Uterus (tissue), 4 donors: ENCODE results near the gene TNFAIP2. TPM values are rescaled to one million over a fixed set of nuclear protein-coding genes. Genes with fewer than 3 reads are reported as not detected.

ENCODE experiments used
- DNase-seq, 2 donors: peaks; one replicate each; pipeline ENCODE4 v3.0.0-alpha.2; 2019 to 2020
- H3K27ac ChIP-seq, 2 donors: fragments of 200-600 bp; sonication (generic); 1 replicate in 1 of 2; 2 replicates in 1 of 2; pipeline ENCODE4 v1.5.1; 2016 to 2018
- H3K27me3 ChIP-seq, 2 donors: fragments of 200-600 bp; sonication (generic); one replicate each; pipeline ENCODE4 v1.5.1; 2018 to 2019; ENCODE audit warnings: control low read depth in 1 of 2
- H3K36me3 ChIP-seq, 2 donors: fragments of 200-600 bp; sonication (generic); one replicate each; pipeline ENCODE4 v1.5.1; 2019; ENCODE audit warnings: control low read depth in 1 of 2
- H3K4me1 ChIP-seq, 2 donors: fragments of 200-600 bp; sonication (generic); one replicate each; pipeline ENCODE4 v1.5.1; 2018 to 2019; ENCODE audit warnings: control low read depth in 1 of 2
- H3K4me3 ChIP-seq, 2 donors: fragments of 200-600 bp; sonication (generic); 1 replicate in 1 of 2; 2 replicates in 1 of 2; pipeline ENCODE4 v1.5.1; 2018 to 2019; ENCODE audit warnings: mild to moderate bottlenecking in 1 of 2
- H3K9me3 ChIP-seq, 2 donors: fragments of 200-600 bp; sonication (generic); one replicate each; pipeline ENCODE4 v1.5.1; 2019; ENCODE audit warnings: control low read depth in 1 of 2
- CTCF ChIP-seq, 4 experiments: fragments of 200-600 bp in 2 of 4; fragments of 450-650 bp in 2 of 4; sonication (generic) in 2 of 4; IDR thresholded peaks; one replicate each; pipeline ENCODE4 v1.5.1; 2016 to 2019; ENCODE audit warnings: antibody characterized with exemption in 4 of 4, mild to moderate bottlenecking in 2 of 4, moderate library complexity in 1 of 4
- POLR2A ChIP-seq, 2 donors: fragments of 450-650 bp; IDR thresholded peaks; one replicate each; pipeline ENCODE4 v1.6.1; 2016; ENCODE audit warnings: antibody characterized with exemption in 2 of 2, mild to moderate bottlenecking in 1 of 2, moderate library complexity in 1 of 2
- intact Hi-C: fragments of 100-400 bp; cut with DNase I; formaldehyde crosslinking; loops from one replicate; pipeline ENCODE4 v1.15.1; 2023; ENCODE audit warnings: low total_unique reads
- total RNA-seq, 4 donors: library from RNA; depleted of rRNA in 3 of 4; stranded (reverse); fragments of >200 nt in 3 of 4; gene quantifications; one replicate each; pipeline versions ENCODE4 v1.1.0 to v1.2.4, GENCODE V29; 2014 to 2023
- donor health status: DM: yes; HTN: yes; CAD: no.

Gene TNFAIP2
- total RNA-seq, 4 donors from 2014 or later = 29.4 to 81.4 (median 60.6) TPM

GRCh38 chr14:103104654-103105452 lies 18.4 kb upstream of the TNFAIP2 start:
- peaks cover 0 to 4% of the 10 kb centered on the region in 2 donors for H3K4me1 ChIP-seq
- DNase-seq = peak in 1 of 2 donors; percentile 77
- H3K4me3 ChIP-seq = no peak overlapping the region
- no peaks in the 10 kb centered on the region for H3K36me3 ChIP-seq
- no peaks in the 10 kb centered on the region for H3K9me3 ChIP-seq
- H3K27me3 ChIP-seq = peaks cover 17 to 26% of the 10 kb centered on the region in 2 donors
- no peak overlapping the region for H3K27ac ChIP-seq
- intact Hi-C loops = loop anchor here (10.0 kb wide), 1 partner anchor 80 kb away; no protein-coding TSS in a partner anchor
- TF ChIP-seq POLR2A (IDR thresholded peaks at IDR 0.05) = peak in 1 of 2 donors; percentile 22
- peak; percentile 96 to 100 (median 98) for TF ChIP-seq CTCF (IDR thresholded peaks at IDR 0.05)

- Histone ChIP-seq H3K4me1 (peaks cover 0 to 12% of the 10 kb centered on the region in 2 donors), H3K27ac (no peak overlapping the region), H3K9me3 (no peaks in the 10 kb centered on the region), H3K4me3 (no peak overlapping the region), H3K27me3 (peaks cover 17 to 26% of the 10 kb centered on the region in 2 donors), H3K36me3 (no peaks in the 10 kb centered on the region)
- no peak for TF ChIP-seq CTCF (IDR thresholded peaks at IDR 0.05)
- TF ChIP-seq POLR2A (IDR thresholded peaks at IDR 0.05) = no peak
- intact Hi-C loops = loop anchor here (10.0 kb wide), 1 partner anchor 79 kb away; no protein-coding TSS in a partner anchor
- DNase-seq = no peak
These were observed 17.6 kb upstream of the TNFAIP2 start for GRCh38 chr14:103105580-103106150.

GRCh38 chr14:103107455-103107854 lies 15.8 kb upstream of the TNFAIP2 start:
- intact Hi-C loops = loop anchor here (10.0 kb wide), 1 partner anchor 77 kb away; no protein-coding TSS in a partner anchor
- H3K27ac ChIP-seq = no peak overlapping the region
- H3K27me3 ChIP-seq = peaks cover 17 to 18% of the 10 kb centered on the region in 2 donors
- DNase-seq = no peak
- no peak overlapping the region for H3K4me3 ChIP-seq
- peaks cover 0 to 15% of the 10 kb centered on the region in 2 donors for H3K4me1 ChIP-seq
- H3K9me3 ChIP-seq = no peaks in the 10 kb centered on the region
- no peaks in the 10 kb centered on the region for H3K36me3 ChIP-seq
- TF ChIP-seq CTCF (IDR thresholded peaks at IDR 0.05) (no peak), POLR2A (IDR thresholded peaks at IDR 0.05) (no peak)

DNA sequence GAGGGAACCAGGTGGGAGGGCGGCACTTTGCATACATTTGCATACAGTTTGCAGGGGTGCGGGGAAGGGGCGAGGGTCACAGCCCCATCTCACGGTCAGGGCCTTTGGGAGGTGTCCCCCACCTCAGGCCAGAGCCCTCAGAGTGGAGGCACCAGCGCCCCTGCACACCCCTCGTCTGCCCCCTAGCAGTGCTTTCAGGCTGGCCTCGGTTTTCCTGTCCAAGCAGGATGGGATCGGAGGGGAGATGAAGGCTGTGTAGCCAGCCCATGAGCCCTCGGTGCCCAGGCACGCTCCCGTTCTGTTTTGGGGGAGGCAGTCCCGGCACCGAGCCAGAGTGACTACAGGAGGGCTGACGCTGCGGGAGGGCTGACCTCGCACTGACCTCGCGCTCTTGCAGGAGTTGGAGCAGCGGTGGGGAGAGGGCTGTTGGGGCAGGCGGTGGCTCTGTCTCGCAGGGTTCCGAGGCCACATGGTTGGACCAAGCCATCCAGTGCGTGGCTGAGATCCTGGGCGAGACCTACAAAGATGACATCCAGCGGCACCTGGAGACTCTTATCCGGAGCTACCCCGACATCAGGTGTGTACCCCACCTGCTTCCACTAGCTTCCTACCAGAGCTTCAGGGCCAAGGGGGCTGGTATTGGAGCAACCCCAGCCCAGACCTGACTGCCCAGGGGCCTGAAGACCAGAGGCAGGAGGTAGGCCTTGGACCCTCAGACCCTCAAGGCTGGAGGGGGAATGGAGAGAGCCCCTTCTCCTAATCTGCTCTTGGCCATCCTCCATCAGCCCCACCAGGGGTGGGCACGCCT lies 15.1 kb upstream of the TNFAIP2 start:
- no peak overlapping the region for H3K4me3 ChIP-seq
- peak overlapping the region; percentile 64 to 69 for H3K27ac ChIP-seq
- H3K9me3 ChIP-seq = no peaks in the 10 kb centered on the region
- intact Hi-C loops = loop anchor here (10.0 kb wide), 1 partner anchor 77 kb away; no protein-coding TSS in a partner anchor
- no peaks in the 10 kb centered on the region for H3K36me3 ChIP-seq
- peaks cover 11 to 12% of the 10 kb centered on the region in 2 donors for H3K27me3 ChIP-seq
- peaks cover 0 to 13% of the 10 kb centered on the region in 2 donors for H3K4me1 ChIP-seq
- no peak for TF ChIP-seq POLR2A (IDR thresholded peaks at IDR 0.05)
- no peak for TF ChIP-seq CTCF (IDR thresholded peaks at IDR 0.05)
- no peak for DNase-seq
